AG10803 (cell line): ENCODE results near the gene RAB26.

Experiments used
- DNase-seq: peaks from one replicate; pipeline ENCODE4 v3.0.0; 2010; ENCODE audit warnings: low read depth
- H3K4me3 ChIP-seq: 2 replicates; pipeline ENCODE4 v1.5.1; 2011; ENCODE audit warnings: mild to moderate bottlenecking, low read length, control low read depth
- TF ChIP-seq, protein P1 (sequence below): conservative IDR thresholded peaks from 2 replicates; pipeline ENCODE4 v1.5.1; 2011; ENCODE audit warnings: mild to moderate bottlenecking, low read length, control low read depth, inconsistent platforms

RAB26 gene

DNA sequence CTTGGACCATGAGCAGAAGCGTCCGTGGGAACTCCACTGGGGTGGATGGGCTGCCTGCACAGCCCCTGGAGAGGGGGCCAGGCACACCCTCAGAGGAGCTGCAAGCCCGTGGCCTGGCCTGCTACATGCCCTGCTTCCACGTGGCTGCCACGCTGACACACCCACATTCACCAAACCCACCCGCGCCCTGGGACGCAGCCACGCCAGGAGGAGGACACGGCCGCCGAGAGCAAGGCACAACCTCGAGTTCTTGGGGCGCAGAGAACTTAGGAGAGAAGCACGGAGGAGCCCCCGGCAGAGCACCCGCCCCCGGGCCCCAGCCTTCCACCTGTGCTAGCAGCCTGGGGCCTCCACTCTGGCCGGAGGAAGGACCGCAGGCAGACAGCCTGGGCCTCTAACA, 29.1 kb downstream of the RAB26 start:
- TF ChIP-seq, protein P1, sequence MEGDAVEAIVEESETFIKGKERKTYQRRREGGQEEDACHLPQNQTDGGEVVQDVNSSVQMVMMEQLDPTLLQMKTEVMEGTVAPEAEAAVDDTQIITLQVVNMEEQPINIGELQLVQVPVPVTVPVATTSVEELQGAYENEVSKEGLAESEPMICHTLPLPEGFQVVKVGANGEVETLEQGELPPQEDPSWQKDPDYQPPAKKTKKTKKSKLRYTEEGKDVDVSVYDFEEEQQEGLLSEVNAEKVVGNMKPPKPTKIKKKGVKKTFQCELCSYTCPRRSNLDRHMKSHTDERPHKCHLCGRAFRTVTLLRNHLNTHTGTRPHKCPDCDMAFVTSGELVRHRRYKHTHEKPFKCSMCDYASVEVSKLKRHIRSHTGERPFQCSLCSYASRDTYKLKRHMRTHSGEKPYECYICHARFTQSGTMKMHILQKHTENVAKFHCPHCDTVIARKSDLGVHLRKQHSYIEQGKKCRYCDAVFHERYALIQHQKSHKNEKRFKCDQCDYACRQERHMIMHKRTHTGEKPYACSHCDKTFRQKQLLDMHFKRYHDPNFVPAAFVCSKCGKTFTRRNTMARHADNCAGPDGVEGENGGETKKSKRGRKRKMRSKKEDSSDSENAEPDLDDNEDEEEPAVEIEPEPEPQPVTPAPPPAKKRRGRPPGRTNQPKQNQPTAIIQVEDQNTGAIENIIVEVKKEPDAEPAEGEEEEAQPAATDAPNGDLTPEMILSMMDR, result no peak
- DNase-seq, result no peak

DNA sequence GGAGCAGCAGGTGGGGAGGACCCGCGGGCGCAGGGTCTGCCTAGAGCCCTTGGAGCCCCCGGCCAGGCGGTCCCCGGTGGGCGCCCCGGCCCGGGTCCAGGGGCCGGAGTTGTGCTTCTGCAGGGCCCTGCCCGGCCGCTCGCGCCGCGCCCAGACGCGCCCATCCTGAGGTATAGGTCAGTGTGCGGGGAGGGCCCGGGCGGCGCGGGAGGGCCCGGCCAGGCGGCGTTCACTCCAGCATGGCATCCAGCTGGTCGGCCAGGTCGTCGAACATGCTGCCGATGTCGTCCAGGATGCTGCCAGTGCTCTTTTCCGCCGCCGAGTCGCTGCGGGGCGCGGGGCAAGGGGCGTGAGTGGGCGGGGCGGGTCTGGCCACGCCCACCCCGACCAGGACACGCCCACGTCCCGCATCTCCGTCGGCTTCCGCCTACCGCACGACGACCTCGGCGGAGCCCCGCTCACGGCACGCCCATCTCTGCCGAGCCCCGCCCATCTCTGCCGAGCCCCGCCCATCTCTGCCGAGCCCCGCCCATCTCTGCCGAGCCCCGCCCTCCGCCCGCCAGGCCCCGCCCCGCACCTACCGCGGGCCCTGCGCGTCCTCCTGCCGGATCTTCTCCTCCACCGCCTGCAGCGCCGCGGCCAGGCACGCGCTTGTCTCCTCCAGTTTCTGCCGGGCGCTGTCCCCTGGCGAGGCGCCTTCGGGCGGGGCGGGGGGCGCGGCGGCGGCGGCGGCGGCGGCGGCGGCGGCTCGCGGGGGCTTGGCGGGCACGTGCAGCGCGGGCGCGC, 30.1 kb downstream of the RAB26 start:
- DNase-seq, result no peak
- H3K4me3 ChIP-seq, result no peak overlapping the region
- TF ChIP-seq, protein P1, result no peak

More for the DNA sequence above, 29.1 kb downstream of the RAB26 start:
- no peak overlapping the region for H3K4me3 ChIP-seq

DNA sequence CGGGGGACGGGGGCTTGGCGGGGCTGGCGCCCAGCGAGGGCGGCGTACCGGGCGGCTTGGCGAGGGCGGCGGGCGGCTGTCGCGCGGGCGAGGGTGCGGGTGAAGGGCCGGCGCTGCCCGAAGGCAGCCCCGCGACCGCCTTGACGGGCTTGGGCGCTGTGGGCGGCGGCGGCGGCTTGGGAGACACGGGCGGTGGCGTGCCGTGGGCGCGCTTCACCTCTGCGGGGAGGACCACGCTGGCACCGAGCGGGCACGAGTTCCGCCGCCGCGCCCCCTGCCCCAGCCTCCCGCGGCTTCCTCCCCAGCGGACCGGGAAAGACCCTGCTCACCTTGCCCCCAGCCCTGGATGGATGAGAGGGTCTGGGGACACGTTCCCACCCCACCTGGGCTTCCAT, 30.7 kb downstream of the RAB26 start:
- no peak overlapping the region for H3K4me3 ChIP-seq
- DNase-seq, result no peak
- TF ChIP-seq, protein P1, result no peak

DNA sequence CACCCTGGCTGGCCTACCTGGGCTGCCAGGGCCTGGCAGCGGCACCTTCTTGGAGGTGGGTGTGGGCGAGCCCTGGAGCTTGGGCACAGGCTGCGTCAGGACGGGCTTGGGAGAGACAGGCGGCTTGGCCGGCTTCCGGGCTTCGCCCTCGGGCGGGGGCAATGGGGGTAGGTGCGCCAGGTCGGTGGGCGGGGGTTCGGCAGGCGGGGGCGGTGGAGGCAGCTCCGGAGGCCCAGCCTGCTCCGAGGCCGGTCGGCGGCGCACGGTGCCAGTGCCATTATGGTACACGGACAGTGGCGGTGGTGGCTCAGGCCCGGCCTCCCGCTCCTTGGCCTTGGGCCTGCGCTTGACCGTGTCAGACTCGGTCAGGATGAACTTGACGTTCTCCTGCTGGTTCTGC, 31.2 kb downstream of the RAB26 start:
- DNase-seq, result no peak
- TF ChIP-seq, protein P1, result no peak
- H3K4me3 ChIP-seq, result no peak overlapping the region

DNA sequence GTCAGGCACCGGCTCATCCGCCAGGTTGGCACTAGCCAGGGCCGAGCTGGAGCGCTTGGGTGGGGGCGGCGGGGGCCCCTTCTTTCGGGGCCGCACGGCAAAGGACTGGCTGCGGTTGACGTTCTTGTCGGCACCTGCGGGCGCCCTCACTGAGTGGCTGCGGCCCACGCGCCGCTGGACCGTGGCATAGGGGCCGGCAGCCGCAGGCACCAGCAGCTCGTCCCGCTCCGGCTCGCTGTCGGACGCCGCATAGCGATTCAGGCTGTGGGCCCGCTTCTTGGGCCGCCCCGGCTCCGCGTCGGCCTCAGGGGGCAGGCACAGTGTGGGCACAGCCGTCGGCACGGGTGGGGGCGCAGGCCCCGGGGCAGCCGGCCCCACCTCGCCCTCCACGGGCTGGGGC, 32.0 kb downstream of the RAB26 start:
- TF ChIP-seq, protein P1, result no peak
- no peak for DNase-seq
- H3K4me3 ChIP-seq, result no peak overlapping the region

DNA sequence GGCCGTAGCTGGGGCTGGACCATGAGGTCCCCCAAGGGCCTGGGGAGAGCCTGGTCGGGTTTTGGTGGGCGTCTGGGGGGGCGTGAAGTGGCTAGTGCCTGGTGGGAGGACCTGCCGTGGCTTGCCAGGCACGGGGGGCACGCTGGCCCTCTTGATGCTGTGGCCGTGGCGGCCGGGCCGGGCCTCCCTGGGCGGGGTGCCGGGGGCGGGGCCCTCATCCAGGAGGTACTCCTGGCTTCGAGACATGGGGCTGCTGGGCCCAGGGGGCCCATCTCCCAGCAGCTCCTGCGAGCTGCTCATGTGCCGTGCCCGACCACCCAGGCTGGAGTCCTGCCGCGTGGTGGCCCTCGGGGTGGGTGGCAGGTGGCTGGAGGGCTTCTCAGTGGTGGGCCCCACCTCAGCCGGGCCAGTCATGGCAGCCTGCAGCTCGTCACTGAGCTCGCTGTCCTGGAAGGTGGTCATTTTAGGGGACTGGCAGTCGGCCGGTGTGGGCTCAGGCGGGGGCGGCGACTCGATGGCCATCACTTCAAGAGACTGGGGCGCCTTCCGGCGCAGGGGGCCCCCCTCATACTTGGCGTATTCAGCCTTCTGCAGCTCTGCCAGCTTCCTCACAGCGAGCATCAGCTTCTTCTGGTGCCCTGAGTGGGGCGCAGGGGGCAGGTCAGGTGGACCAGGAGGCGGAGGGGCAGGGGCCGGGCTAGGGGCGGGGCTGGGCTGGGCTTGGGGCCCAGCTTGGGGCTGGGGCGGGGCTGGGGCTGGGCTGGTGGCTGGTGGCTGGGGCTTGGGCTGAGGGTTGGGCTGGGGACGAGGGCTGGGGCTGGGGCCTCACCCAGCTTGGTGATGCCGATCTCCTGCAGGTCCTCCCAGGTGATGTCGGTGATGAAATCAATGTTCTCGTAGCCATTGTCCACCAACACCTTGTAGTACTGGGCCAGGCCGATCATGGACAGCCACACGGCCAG, 32.8 kb downstream of the RAB26 start:
- DNase-seq, result no peak
- no peak overlapping the region for H3K4me3 ChIP-seq
- TF ChIP-seq, protein P1, result no peak
